Measurements from ENCODE around the gene NOP9. TPM values are rescaled to one million over a fixed set of nuclear protein-coding genes. Genes with fewer than 3 reads are reported as not detected.
A peak's percentile ranks its signal among the peaks of the same experiment; 100 is the strongest.

Gene NOP9
- total and polyA plus RNA-seq, 2 experiments from 2014 or later, result 2.5 to 23.7 TPM

DNA sequence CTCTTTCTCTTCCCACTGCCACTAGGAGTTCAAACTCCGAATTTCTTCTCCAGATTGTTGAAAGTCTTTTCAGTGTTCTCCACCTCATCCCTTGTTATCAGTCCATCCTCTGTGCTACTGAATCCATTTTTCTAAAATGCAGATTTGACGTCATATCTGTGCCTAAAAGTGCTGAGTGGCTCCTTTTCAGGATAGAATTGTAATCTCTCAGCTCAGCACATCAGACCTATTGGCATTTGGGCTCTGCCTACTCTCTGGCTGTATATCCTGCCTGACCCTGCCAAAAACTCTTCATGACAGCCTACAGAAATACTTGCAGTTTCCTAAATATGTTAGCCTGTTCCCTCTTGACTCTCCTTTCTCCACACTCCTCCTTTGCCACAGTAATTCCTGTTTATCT is 27.2 kb upstream of the NOP9 start:
- no peak for DNase-seq
- H3K9me3 ChIP-seq (ENCODE audit: low read depth), result no peaks in the 10 kb centered on the region
- H3K9me2 ChIP-seq (ENCODE audit: insufficient read depth), result no peaks in the 10 kb centered on the region
- no peak overlapping the region for H3K27ac ChIP-seq
- H3K4me2 ChIP-seq (ENCODE audit: unreplicated experiment), result no peak overlapping the region
- 96% methylated on average over 2 of the region's 2 CpGs for WGBS, 2 experiments (ENCODE audit: low coverage in 1 of 2, low lambda C conversion rate in 2 of 2, missing lambda C conversion rate in 2 of 2)
- no peaks in the 10 kb centered on the region for H3K27me3 ChIP-seq (replicated peaks; ENCODE audit: insufficient read depth)
- H3K9ac ChIP-seq, result no peak overlapping the region
- no peaks in the 10 kb centered on the region for H4K20me1 ChIP-seq (ENCODE audit: insufficient read depth)
- peaks cover 5% of the 10 kb centered on the region; the same call in 1 of the 2 replicates for H3K79me2 ChIP-seq (ENCODE audit: insufficient read depth)
- no peaks in the 10 kb centered on the region for H3K36me3 ChIP-seq (ENCODE audit: low read depth)
- TF ChIP-seq EZH2phosphoT487 (IDR thresholded peaks at IDR 0.05; ENCODE audit: insufficient read depth, low read depth), result no peak
- no peak for TF ChIP-seq EZH2 (IDR thresholded peaks at IDR 0.05; ENCODE audit: insufficient read depth, poor library complexity, severe bottlenecking)
- H3K4me1 ChIP-seq (ENCODE audit: insufficient read depth), result peaks cover 3% of the 10 kb centered on the region; the same call in 1 of the 2 replicates
- H3F3A ChIP-seq (ENCODE audit: insufficient read depth), result no peaks in the 10 kb centered on the region
- in situ Hi-C loops (cut with MboI), result no loop called here
- no peak overlapping the region for H3K4me3 ChIP-seq
- H2AFZ ChIP-seq, result no peak overlapping the region

DNA sequence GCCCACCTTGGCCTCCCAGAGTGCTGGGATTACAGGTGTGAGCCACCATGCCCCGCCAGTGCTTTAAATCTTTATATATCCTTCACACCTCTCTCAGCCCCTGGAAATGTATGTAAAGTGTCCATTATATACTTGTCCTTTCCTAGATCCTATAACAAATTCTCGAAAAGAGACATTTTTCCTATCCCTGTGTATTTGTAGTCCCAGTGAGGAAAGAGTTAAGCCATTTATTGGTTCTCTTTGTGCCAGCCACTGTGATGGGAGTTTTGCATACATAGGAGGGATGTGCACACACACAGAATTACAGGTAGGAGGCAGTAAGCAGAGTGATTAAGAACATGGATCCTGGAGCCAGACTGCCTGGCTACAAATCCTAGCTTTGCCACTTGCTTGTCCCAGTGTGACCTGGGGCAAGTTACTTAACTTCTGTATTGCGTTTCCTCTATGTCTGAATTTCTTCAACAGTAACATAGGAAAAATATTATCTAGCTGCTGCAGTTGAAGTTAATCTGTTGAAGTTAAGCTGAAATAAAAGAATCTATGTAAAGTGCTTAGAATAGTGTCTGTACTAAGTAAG is 26.1 kb upstream of the NOP9 start:
- Histone ChIP-seq H3K4me3 (no peak overlapping the region), H3K79me2 (ENCODE audit: insufficient read depth) (peaks cover 5% of the 10 kb centered on the region; the same call in 1 of the 2 replicates), H3K9me2 (ENCODE audit: insufficient read depth) (no peaks in the 10 kb centered on the region), H4K20me1 (ENCODE audit: insufficient read depth) (no peaks in the 10 kb centered on the region), H3K4me2 (ENCODE audit: unreplicated experiment) (no peak overlapping the region), H2AFZ (no peak overlapping the region), H3K36me3 (ENCODE audit: low read depth) (no peaks in the 10 kb centered on the region), H3K27ac (no peak overlapping the region), H3F3A (ENCODE audit: insufficient read depth) (no peaks in the 10 kb centered on the region), H3K9me3 (ENCODE audit: low read depth) (no peaks in the 10 kb centered on the region), H3K4me1 (ENCODE audit: insufficient read depth) (peaks cover 3% of the 10 kb centered on the region; the same call in 1 of the 2 replicates), H3K9ac (no peak overlapping the region), H3K27me3 (replicated peaks; ENCODE audit: insufficient read depth) (no peaks in the 10 kb centered on the region)
- DNase-seq, result peak; percentile 22
- in situ Hi-C loops (cut with MboI), result no loop called here
- WGBS, 2 experiments (ENCODE audit: low coverage in 1 of 2, low lambda C conversion rate in 2 of 2, missing lambda C conversion rate in 2 of 2), result 66 to 74% methylated on average over 3 of the region's 3 CpGs
- TF ChIP-seq EZH2phosphoT487 (IDR thresholded peaks at IDR 0.05; ENCODE audit: insufficient read depth, low read depth) (no peak), EZH2 (IDR thresholded peaks at IDR 0.05; ENCODE audit: insufficient read depth, poor library complexity, severe bottlenecking) (no peak)

DNA sequence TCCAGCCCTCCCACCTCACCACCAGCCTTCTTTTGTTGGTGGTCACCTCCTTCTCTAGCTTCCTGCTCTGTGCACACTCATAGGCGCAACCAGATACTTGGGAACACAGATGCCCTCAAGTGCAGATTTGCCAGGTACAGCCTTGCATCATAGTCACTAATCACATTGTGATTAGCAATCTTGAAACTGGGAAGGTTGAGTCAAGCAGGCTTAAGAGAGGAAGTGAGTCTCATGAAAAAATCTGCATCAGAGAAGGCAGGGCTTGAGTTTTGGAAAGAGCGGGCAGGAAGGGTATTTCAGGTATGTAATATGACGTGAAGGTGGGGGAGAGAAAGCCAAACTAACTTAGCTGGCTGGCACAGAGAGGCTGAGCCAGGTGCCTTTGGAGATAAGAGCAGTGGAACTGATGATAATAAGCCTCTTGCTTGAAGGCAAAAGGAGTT is 25.5 kb upstream of the NOP9 start:
- no peaks in the 10 kb centered on the region for H3K9me2 ChIP-seq (ENCODE audit: insufficient read depth)
- H2AFZ ChIP-seq, result no peak overlapping the region
- no peaks in the 10 kb centered on the region for H3K27me3 ChIP-seq (replicated peaks; ENCODE audit: insufficient read depth)
- WGBS, 2 experiments (ENCODE audit: low coverage in 1 of 2, low lambda C conversion rate in 2 of 2, missing lambda C conversion rate in 2 of 2), result 89 to 95% methylated on average over 3 of the region's 3 CpGs
- H3K4me1 ChIP-seq (ENCODE audit: insufficient read depth), result peaks cover 8% of the 10 kb centered on the region; the same call in 1 of the 2 replicates
- H3K27ac ChIP-seq, result no peak overlapping the region
- TF ChIP-seq EZH2 (IDR thresholded peaks at IDR 0.05; ENCODE audit: insufficient read depth, poor library complexity, severe bottlenecking), result no peak
- no peak for TF ChIP-seq EZH2phosphoT487 (IDR thresholded peaks at IDR 0.05; ENCODE audit: insufficient read depth, low read depth)
- H4K20me1 ChIP-seq (ENCODE audit: insufficient read depth), result no peaks in the 10 kb centered on the region
- no peaks in the 10 kb centered on the region for H3K9me3 ChIP-seq (ENCODE audit: low read depth)
- H3F3A ChIP-seq (ENCODE audit: insufficient read depth), result no peaks in the 10 kb centered on the region
- H3K4me3 ChIP-seq, result no peak overlapping the region
- H3K9ac ChIP-seq, result no peak overlapping the region
- no peak overlapping the region for H3K4me2 ChIP-seq (ENCODE audit: unreplicated experiment)
- H3K36me3 ChIP-seq (ENCODE audit: low read depth), result no peaks in the 10 kb centered on the region
- no peak for DNase-seq
- H3K79me2 ChIP-seq (ENCODE audit: insufficient read depth), result peaks cover 5% of the 10 kb centered on the region; the same call in 1 of the 2 replicates
- in situ Hi-C loops (cut with MboI), result no loop called here

DNA sequence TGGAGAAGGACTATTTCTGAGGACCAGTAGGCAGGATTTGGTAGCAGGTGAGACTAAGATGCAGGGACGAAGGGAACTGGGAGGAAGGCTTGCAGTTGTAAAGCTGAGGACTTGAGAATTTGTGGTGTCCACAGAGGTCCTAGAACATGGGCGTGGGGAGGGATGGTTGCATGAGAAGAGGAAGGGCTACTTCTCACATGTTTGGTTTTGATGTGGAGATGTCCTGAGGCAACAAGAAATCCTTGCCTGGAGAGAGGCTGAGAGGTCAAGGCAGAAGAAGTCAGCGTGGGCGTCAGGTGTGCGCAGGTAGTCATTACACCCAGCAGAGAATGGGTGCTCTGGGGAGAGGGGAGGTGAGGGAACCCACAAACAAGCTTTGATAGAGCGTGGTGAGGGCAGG is 22.6 kb upstream of the NOP9 start:
- no peak overlapping the region for H3K9ac ChIP-seq
- H3K36me3 ChIP-seq (ENCODE audit: low read depth), result no peaks in the 10 kb centered on the region
- H3K27ac ChIP-seq, result no peak overlapping the region
- no peak overlapping the region for H2AFZ ChIP-seq
- H3K9me2 ChIP-seq (ENCODE audit: insufficient read depth), result no peaks in the 10 kb centered on the region
- no peaks in the 10 kb centered on the region for H3F3A ChIP-seq (ENCODE audit: insufficient read depth)
- no peak for DNase-seq
- no peaks in the 10 kb centered on the region for H4K20me1 ChIP-seq (ENCODE audit: insufficient read depth)
- in situ Hi-C loops (cut with MboI), result no loop called here
- H3K4me3 ChIP-seq, result no peak overlapping the region
- no peaks in the 10 kb centered on the region for H3K27me3 ChIP-seq (replicated peaks; ENCODE audit: insufficient read depth)
- H3K4me1 ChIP-seq (ENCODE audit: insufficient read depth), result peaks cover 16% of the 10 kb centered on the region; the same call in 1 of the 2 replicates
- H3K79me2 ChIP-seq (ENCODE audit: insufficient read depth), result no peaks in the 10 kb centered on the region
- WGBS, 2 experiments (ENCODE audit: low coverage in 1 of 2, low lambda C conversion rate in 2 of 2, missing lambda C conversion rate in 2 of 2), result 67 to 73% methylated on average over 6 of the region's 6 CpGs
- no peaks in the 10 kb centered on the region for H3K9me3 ChIP-seq (ENCODE audit: low read depth)
- no peak overlapping the region for H3K4me2 ChIP-seq (ENCODE audit: unreplicated experiment)
- no peak for TF ChIP-seq EZH2phosphoT487 (IDR thresholded peaks at IDR 0.05; ENCODE audit: insufficient read depth, low read depth)
- no peak for TF ChIP-seq EZH2 (IDR thresholded peaks at IDR 0.05; ENCODE audit: insufficient read depth, poor library complexity, severe bottlenecking)

Measured in GM23248 (cell line).